ENCODE results near the gene CNN2. TPM values are rescaled to one million over a fixed set of nuclear protein-coding genes. Genes with fewer than 3 reads are reported as not detected.

Gene CNN2
- polyA plus RNA-seq, 3 donors: 69.9 to 213 (median 144) TPM

DNA sequence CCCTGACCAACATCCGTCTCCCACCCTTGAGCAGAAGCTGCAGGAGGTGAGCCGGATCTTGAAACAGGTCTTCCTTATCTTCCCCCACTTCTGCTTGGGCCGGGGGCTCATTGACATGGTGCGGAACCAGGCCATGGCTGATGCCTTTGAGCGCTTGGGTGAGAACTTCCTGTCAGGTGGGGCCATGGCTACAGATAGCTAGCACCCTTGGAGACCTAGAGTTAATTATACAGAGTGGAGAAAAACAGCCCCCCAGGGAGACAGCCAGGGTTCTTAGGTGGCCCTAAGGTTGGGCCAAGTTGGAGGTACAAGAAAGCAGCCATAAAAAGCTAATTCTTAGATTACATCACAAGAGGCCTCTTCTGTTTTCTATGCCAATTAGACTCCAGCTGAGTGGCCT lies 31.7 kb downstream of the CNN2 start:
- intact Hi-C loops (cut with micrococcal nuclease): no loop called here
- H3K9ac ChIP-seq (ENCODE audit: insufficient read depth, low read length, poor library complexity, severe bottlenecking): no peak overlapping the region
- peaks cover 48 to 62% of the 10 kb centered on the region in 2 donors for H3K36me3 ChIP-seq (replicated peaks in 1 of 2; ENCODE audit: control insufficient read depth in 1 of 2, insufficient read depth in 2 of 2, low read length in 2 of 2)
- DNase-seq: no peak
- peaks cover 49 to 51% of the 10 kb centered on the region in 2 donors for H3K36me3 Mint-ChIP-seq
- peaks cover 0 to 9% (median 0%) of the 10 kb centered on the region in 3 donors for H3K27me3 Mint-ChIP-seq (ENCODE audit: low read depth in 3 of 3)
- no peaks in the 10 kb centered on the region for H3K79me2 ChIP-seq (ENCODE audit: insufficient read depth, low read length)
- H3K27ac Mint-ChIP-seq: no peak overlapping the region
- no peak overlapping the region for H3K4me3 Mint-ChIP-seq
- WGBS (ENCODE audit: insufficient coverage): 100% methylated on average over 2 of the region's 5 CpGs
- H3K4me2 ChIP-seq (replicated peaks; ENCODE audit: extremely low read depth, low read length, poor library complexity, severe bottlenecking): no peak overlapping the region
- TF ChIP-seq, protein P1, sequence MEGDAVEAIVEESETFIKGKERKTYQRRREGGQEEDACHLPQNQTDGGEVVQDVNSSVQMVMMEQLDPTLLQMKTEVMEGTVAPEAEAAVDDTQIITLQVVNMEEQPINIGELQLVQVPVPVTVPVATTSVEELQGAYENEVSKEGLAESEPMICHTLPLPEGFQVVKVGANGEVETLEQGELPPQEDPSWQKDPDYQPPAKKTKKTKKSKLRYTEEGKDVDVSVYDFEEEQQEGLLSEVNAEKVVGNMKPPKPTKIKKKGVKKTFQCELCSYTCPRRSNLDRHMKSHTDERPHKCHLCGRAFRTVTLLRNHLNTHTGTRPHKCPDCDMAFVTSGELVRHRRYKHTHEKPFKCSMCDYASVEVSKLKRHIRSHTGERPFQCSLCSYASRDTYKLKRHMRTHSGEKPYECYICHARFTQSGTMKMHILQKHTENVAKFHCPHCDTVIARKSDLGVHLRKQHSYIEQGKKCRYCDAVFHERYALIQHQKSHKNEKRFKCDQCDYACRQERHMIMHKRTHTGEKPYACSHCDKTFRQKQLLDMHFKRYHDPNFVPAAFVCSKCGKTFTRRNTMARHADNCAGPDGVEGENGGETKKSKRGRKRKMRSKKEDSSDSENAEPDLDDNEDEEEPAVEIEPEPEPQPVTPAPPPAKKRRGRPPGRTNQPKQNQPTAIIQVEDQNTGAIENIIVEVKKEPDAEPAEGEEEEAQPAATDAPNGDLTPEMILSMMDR (IDR thresholded peaks at IDR 0.05): no peak
- peaks cover 17 to 34% (median 28%) of the 10 kb centered on the region in 7 donors for H3K9me3 Mint-ChIP-seq
- no peak overlapping the region for H2AFZ ChIP-seq (ENCODE audit: insufficient read depth, low read depth, low read length, poor library complexity, severe bottlenecking)
- H3K9me3 ChIP-seq (replicated peaks in 1 of 2; ENCODE audit: control insufficient read depth in 1 of 2, insufficient read depth in 1 of 2, low read length in 2 of 2): peaks cover 21 to 25% of the 10 kb centered on the region in 2 donors
- no peaks in the 10 kb centered on the region for H3K27me3 ChIP-seq (ENCODE audit: control insufficient read depth in 2 of 2, insufficient read depth in 2 of 2, low read length in 2 of 2)
- H3K27ac ChIP-seq (ENCODE audit: low read depth in 1 of 2, low read length in 2 of 2): no peak overlapping the region
- no peak overlapping the region for H3K4me3 ChIP-seq (replicated peaks in 1 of 3; ENCODE audit: low read depth in 2 of 3, low read length in 3 of 3)
- H4K20me1 ChIP-seq (ENCODE audit: insufficient read depth, low read length): peaks cover 14% of the 10 kb centered on the region
- peaks cover 0 to 3% of the 10 kb centered on the region in 2 donors for H3K4me1 ChIP-seq (ENCODE audit: control insufficient read depth in 1 of 2, insufficient read depth in 2 of 2, low read length in 2 of 2)
- peaks cover 3% of the 10 kb centered on the region for H3K4me1 Mint-ChIP-seq

DNA sequence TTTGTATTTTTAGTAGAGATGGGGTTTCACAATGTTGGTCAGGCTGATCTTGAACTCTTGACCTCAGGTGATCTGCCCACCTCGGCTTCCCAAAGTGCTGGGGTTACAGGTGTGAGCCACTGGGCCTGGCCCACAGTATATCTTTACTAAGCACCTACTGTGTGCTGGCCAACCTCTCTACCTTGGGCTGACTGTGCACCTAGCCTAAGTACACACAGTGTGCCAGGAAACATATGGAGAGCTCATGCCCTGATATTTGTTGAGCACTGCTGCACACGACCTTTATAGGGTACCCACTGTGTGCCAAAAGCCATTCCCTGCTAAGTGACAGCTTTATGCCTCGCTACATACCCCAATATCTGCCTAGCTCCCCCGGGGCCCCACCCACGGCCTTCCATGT lies 34.3 kb downstream of the CNN2 start:
- TF ChIP-seq, protein P1 (IDR thresholded peaks at IDR 0.05): no peak
- peaks cover 35 to 36% of the 10 kb centered on the region in 2 donors for H3K36me3 Mint-ChIP-seq
- peaks cover 21 to 25% of the 10 kb centered on the region in 2 donors for H3K9me3 ChIP-seq (replicated peaks in 1 of 2; ENCODE audit: control insufficient read depth in 1 of 2, insufficient read depth in 1 of 2, low read length in 2 of 2)
- peaks cover 20% of the 10 kb centered on the region for H4K20me1 ChIP-seq (ENCODE audit: insufficient read depth, low read length)
- peaks cover 17 to 31% (median 26%) of the 10 kb centered on the region in 7 donors for H3K9me3 Mint-ChIP-seq
- WGBS (ENCODE audit: insufficient coverage): 85% methylated on average over 5 of the region's 5 CpGs
- H3K27ac Mint-ChIP-seq: no peak overlapping the region
- H3K4me1 ChIP-seq (ENCODE audit: control insufficient read depth in 1 of 2, insufficient read depth in 2 of 2, low read length in 2 of 2): peaks cover 25 to 28% of the 10 kb centered on the region in 2 donors
- no peak overlapping the region for H3K27ac ChIP-seq (ENCODE audit: low read depth in 1 of 2, low read length in 2 of 2)
- no peak overlapping the region for H3K4me2 ChIP-seq (replicated peaks; ENCODE audit: extremely low read depth, low read length, poor library complexity, severe bottlenecking)
- H3K9ac ChIP-seq (ENCODE audit: insufficient read depth, low read length, poor library complexity, severe bottlenecking): no peak overlapping the region
- no peak overlapping the region for H3K4me3 ChIP-seq (replicated peaks in 1 of 3; ENCODE audit: low read depth in 2 of 3, low read length in 3 of 3)
- H3K4me3 Mint-ChIP-seq: no peak overlapping the region
- H3K27me3 Mint-ChIP-seq (ENCODE audit: low read depth in 3 of 3): peaks cover 1 to 9% (median 2%) of the 10 kb centered on the region in 3 donors
- no peak for DNase-seq
- H3K27me3 ChIP-seq (ENCODE audit: control insufficient read depth in 2 of 2, insufficient read depth in 2 of 2, low read length in 2 of 2): no peaks in the 10 kb centered on the region
- peaks cover 24% of the 10 kb centered on the region for H3K4me1 Mint-ChIP-seq
- intact Hi-C loops (cut with micrococcal nuclease): no loop called here
- H3K79me2 ChIP-seq (ENCODE audit: insufficient read depth, low read length): no peaks in the 10 kb centered on the region
- H3K36me3 ChIP-seq (replicated peaks in 1 of 2; ENCODE audit: control insufficient read depth in 1 of 2, insufficient read depth in 2 of 2, low read length in 2 of 2): peaks cover 27 to 37% of the 10 kb centered on the region in 2 donors
- H2AFZ ChIP-seq (ENCODE audit: insufficient read depth, low read depth, low read length, poor library complexity, severe bottlenecking): no peak overlapping the region

All from CD14-positive monocyte (primary cell).